Measurements from ENCODE around the gene FADS1. TPM values are rescaled to one million over a fixed set of nuclear protein-coding genes. Genes with fewer than 3 reads are reported as not detected.
A peak's percentile ranks its signal among the peaks of the same experiment; 100 is the strongest.

Gene FADS1
- total RNA-seq, 1 experiment from 2014 or later = 442 TPM

DNA sequence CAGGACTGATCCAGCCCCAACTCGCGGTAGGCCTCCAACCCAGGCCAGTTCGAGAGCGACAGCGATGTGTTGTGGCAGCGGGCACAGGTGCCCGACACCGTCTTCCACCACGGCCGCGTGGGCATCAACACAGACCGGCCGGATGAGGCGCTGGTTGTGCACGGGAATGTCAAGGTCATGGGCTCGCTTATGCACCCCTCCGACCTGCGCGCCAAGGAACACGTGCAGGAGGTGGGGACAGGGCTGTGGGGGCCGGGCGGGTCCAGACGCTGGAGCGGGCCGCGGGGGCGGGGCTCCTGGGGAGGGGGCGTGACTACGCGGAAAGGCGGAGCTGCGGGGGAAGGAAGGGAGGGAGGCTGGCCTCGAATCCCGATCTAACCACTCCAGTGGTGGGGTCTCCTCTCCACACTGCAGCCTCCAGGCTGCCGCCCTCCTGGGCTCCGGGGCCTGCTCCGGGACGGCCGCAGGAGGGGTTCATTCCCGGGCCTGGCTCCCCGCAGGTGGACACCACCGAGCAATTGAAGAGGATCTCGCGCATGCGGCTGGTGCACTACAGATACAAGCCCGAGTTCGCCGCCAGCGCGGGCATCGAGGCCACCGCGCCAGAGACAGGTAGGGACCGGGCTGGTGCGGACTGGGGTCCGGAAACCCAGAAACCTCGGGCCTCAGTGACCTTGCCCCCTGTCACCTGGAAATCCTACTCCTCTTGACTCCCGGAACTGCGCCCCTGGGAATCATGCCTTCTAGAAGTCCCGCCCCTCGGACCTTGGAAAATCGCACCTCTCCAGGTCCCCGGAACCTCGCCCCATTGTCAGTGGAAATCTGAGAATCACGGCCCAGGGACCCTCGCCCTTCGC is 39.3 kb downstream of the FADS1 start:
- BruUV-seq (replicated peaks) = no TSS peak
- Histone ChIP-seq H3K4me3 (ENCODE audit: low read depth, low read length, poor library complexity, severe bottlenecking) (no peak overlapping the region), H3K27ac (ENCODE audit: low read depth, low read length, poor library complexity, severe bottlenecking) (no peak overlapping the region), H3K9me3 (ENCODE audit: low read depth, low read length, poor library complexity, severe bottlenecking) (no peaks in the 10 kb centered on the region), H3K4me1 (ENCODE audit: insufficient read depth, low read length, poor library complexity, severe bottlenecking) (peaks cover 10% of the 10 kb centered on the region), H3K36me3 (ENCODE audit: insufficient read depth, low read length, poor library complexity, severe bottlenecking) (no peaks in the 10 kb centered on the region), H3K27me3 (replicated peaks; ENCODE audit: insufficient read depth, low read depth, low read length, poor library complexity) (no peaks in the 10 kb centered on the region)
- ChIA-PET POLR2A (ENCODE audit: low non-redundant PET) (no interaction called here), CTCF (interaction anchor here (0.6 to 1.0 kb wide), 5 partner anchors 16 to 391 kb away, joined by 3 to 5 read pairs (median 5); no protein-coding TSS in a partner anchor)
- TF ChIP-seq EZH2 (IDR thresholded peaks at IDR 0.05; ENCODE audit: borderline replicate concordance, low read depth, low read length, poor library complexity, severe bottlenecking) = no peak
- TF ChIP-seq, protein P1, sequence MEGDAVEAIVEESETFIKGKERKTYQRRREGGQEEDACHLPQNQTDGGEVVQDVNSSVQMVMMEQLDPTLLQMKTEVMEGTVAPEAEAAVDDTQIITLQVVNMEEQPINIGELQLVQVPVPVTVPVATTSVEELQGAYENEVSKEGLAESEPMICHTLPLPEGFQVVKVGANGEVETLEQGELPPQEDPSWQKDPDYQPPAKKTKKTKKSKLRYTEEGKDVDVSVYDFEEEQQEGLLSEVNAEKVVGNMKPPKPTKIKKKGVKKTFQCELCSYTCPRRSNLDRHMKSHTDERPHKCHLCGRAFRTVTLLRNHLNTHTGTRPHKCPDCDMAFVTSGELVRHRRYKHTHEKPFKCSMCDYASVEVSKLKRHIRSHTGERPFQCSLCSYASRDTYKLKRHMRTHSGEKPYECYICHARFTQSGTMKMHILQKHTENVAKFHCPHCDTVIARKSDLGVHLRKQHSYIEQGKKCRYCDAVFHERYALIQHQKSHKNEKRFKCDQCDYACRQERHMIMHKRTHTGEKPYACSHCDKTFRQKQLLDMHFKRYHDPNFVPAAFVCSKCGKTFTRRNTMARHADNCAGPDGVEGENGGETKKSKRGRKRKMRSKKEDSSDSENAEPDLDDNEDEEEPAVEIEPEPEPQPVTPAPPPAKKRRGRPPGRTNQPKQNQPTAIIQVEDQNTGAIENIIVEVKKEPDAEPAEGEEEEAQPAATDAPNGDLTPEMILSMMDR (conservative IDR thresholded peaks at IDR 0.05; ENCODE audit: low read depth, low read length) = no peak
- intact Hi-C loops (cut with micrococcal nuclease; ENCODE audit: unreplicated experiment) = loop anchor here (2.0 kb wide), 1 partner anchor 31 kb away; no protein-coding TSS in a partner anchor
- DNase-seq (ENCODE audit: low spot score) = peak; percentile 61

DNA sequence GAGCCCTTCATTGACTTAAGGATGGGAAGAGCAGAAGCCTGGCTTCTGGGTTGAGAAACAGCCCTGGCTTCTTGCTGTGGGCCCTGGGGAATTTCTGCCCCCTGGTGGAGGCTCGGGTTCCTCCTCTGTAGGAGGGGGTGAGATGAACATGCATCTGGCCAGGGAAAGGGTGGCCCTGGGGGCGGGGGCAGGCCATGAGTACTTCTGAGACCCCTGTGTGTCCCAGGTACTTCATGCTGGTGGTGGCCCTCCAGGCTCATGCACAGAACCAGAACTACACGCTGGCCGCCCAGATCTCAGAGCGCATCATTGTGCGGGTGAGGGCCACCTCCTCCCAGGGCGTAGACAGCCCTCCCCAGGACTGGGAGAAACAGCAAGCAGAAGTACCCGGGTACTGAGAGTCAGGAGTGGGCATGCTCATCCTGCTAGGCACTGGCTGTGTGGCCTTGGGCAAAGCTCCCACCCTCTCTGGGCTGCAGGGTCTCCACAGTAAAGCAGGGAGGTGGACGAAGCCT is 40.2 kb downstream of the FADS1 start:
- Histone ChIP-seq H3K27me3 (replicated peaks; ENCODE audit: insufficient read depth, low read depth, low read length, poor library complexity) (no peaks in the 10 kb centered on the region), H3K4me3 (ENCODE audit: low read depth, low read length, poor library complexity, severe bottlenecking) (no peak overlapping the region), H3K27ac (ENCODE audit: low read depth, low read length, poor library complexity, severe bottlenecking) (no peak overlapping the region), H3K9me3 (ENCODE audit: low read depth, low read length, poor library complexity, severe bottlenecking) (no peaks in the 10 kb centered on the region), H3K36me3 (ENCODE audit: insufficient read depth, low read length, poor library complexity, severe bottlenecking) (no peaks in the 10 kb centered on the region), H3K4me1 (ENCODE audit: insufficient read depth, low read length, poor library complexity, severe bottlenecking) (peaks cover 10% of the 10 kb centered on the region)
- CTCF ChIA-PET = interaction anchor here (0.7 to 1.0 kb wide), 2 partner anchors 15 to 29 kb away, joined by 5 read pairs; no protein-coding TSS in a partner anchor
- TF ChIP-seq EZH2 (IDR thresholded peaks at IDR 0.05; ENCODE audit: borderline replicate concordance, low read depth, low read length, poor library complexity, severe bottlenecking) = no peak
- TF ChIP-seq, protein P1 (conservative IDR thresholded peaks at IDR 0.05; ENCODE audit: low read depth, low read length) = peak; percentile 83
- POLR2A ChIA-PET (ENCODE audit: low non-redundant PET) = no interaction called here
- BruUV-seq (replicated peaks) = no TSS peak
- intact Hi-C loops (cut with micrococcal nuclease; ENCODE audit: unreplicated experiment) = loop anchor here (2.0 kb wide), 1 partner anchor 30 kb away; no protein-coding TSS in a partner anchor
- DNase-seq (ENCODE audit: low spot score) = peak; percentile 78

DNA sequence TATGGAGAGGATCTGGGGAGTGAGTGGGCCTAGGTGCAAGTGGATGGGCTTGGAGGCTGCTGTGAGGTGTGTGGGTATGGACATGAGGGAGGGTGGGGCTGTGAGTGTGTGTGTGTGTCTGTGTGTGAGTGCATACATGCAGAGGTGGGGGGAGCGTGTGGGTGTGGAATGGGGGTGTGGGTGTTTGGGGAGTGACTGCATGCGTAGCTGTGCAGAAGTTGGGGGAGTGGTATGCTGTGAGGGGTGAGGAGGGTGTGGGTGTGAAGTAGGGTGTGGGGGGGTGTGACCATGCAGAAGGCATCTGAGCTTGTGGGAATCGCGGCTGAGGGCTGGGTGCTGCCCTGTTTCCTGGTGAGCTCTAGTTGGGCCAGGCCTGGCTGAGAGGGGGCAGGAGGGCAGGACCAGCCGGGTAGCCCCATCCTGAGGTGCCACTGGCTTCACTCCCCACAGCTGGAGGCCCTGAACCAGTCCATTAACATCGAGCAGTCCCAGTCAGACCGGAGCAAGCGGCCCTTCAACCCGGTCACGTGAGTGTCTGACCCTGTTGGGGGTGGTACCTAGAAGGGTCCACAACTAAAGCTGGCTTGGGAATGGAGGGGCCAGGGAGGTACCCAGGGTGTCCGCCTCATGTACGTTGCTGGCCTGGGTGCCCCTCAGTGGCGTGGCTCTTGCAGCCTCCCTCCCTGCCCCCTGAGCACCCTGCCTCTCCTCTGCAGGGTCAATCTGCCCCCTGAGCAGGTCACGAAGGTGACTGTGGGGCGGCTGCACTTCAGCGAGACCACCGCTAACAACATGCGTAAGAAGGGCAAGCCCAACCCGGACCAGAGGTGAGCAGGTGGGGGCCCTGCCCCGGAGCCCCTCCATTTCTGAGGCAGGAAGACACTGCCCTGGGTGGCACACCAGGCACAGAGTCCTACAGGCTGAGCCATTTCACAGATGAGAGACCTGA is 40.9 kb downstream of the FADS1 start:
- TF ChIP-seq, protein P1 (conservative IDR thresholded peaks at IDR 0.05; ENCODE audit: low read depth, low read length) = no peak
- no peak for TF ChIP-seq EZH2 (IDR thresholded peaks at IDR 0.05; ENCODE audit: borderline replicate concordance, low read depth, low read length, poor library complexity, severe bottlenecking)
- intact Hi-C loops (cut with micrococcal nuclease; ENCODE audit: unreplicated experiment) = loop anchor here (2.0 kb wide), 1 partner anchor 29 kb away; no protein-coding TSS in a partner anchor
- H3K4me3 ChIP-seq (ENCODE audit: low read depth, low read length, poor library complexity, severe bottlenecking) = no peak overlapping the region
- H3K9me3 ChIP-seq (ENCODE audit: low read depth, low read length, poor library complexity, severe bottlenecking) = no peaks in the 10 kb centered on the region
- no TSS peak for BruUV-seq (replicated peaks)
- H3K27me3 ChIP-seq (replicated peaks; ENCODE audit: insufficient read depth, low read depth, low read length, poor library complexity) = no peaks in the 10 kb centered on the region
- POLR2A ChIA-PET (ENCODE audit: low non-redundant PET) = no interaction called here
- CTCF ChIA-PET = no interaction called here
- H3K4me1 ChIP-seq (ENCODE audit: insufficient read depth, low read length, poor library complexity, severe bottlenecking) = peaks cover 10% of the 10 kb centered on the region
- H3K36me3 ChIP-seq (ENCODE audit: insufficient read depth, low read length, poor library complexity, severe bottlenecking) = no peaks in the 10 kb centered on the region
- DNase-seq (ENCODE audit: low spot score) = no peak
- no peak overlapping the region for H3K27ac ChIP-seq (ENCODE audit: low read depth, low read length, poor library complexity, severe bottlenecking)

All from A673 (cell line).